H9 (cell line): ENCODE results near the gene LRRC3. TPM values are rescaled to one million over a fixed set of nuclear protein-coding genes. Genes with fewer than 3 reads are reported as not detected.

Source experiments
- DNase-seq: peaks from one replicate; pipeline ENCODE4 v3.0.0-alpha.2; 2017
- H2AFZ ChIP-seq: one replicate; pipeline ENCODE4 v1.6.1; 2013; ENCODE audit warnings: mild to moderate bottlenecking, low read length, control low read depth, moderate library complexity
- H2AK5ac ChIP-seq: 2 replicates; pipeline ENCODE4 v1.6.1; 2013; ENCODE audit warnings: low read length, control low read depth, mixed read lengths; ENCODE audit not compliant: insufficient read length
- H2BK120ac ChIP-seq: one replicate; pipeline ENCODE4 v1.6.1; 2013; ENCODE audit warnings: low read depth, mild to moderate bottlenecking, low read length, control low read depth, inconsistent platforms; ENCODE audit not compliant: poor library complexity, severe bottlenecking
- H2BK12ac ChIP-seq: 2 replicates; pipeline ENCODE4 v1.6.1; 2013; ENCODE audit warnings: low read length, control low read depth, mixed read lengths, low read depth; ENCODE audit not compliant: insufficient read length
- H2BK15ac ChIP-seq: 2 replicates; pipeline ENCODE4 v1.6.1; 2013; ENCODE audit warnings: low read depth, low read length, control low read depth
- H2BK20ac ChIP-seq: one replicate; pipeline ENCODE4 v1.6.1; 2013; ENCODE audit warnings: low read depth, mild to moderate bottlenecking, low read length, control low read depth, inconsistent platforms; ENCODE audit not compliant: poor library complexity, severe bottlenecking
- H2BK5ac ChIP-seq: 2 replicates; pipeline ENCODE4 v1.6.1; 2013; ENCODE audit warnings: low read length, control low read depth, mixed read lengths; ENCODE audit not compliant: insufficient read length
- H3K14ac ChIP-seq: 2 replicates; pipeline ENCODE4 v1.6.1; 2013; ENCODE audit warnings: low read length, control low read depth; ENCODE audit not compliant: insufficient read depth
- H3K18ac ChIP-seq: 2 replicates; pipeline ENCODE4 v1.6.1; 2013; ENCODE audit warnings: low read depth, mild to moderate bottlenecking, mixed read lengths, low read length, control low read depth; ENCODE audit not compliant: insufficient read length
- H3K23ac ChIP-seq: 2 replicates; pipeline ENCODE4 v1.6.1; 2013; ENCODE audit warnings: low read length, control low read depth, mixed read lengths, low read depth; ENCODE audit not compliant: insufficient read length
- H3K23me2 ChIP-seq: 2 replicates; pipeline ENCODE4 v1.6.1; 2013; ENCODE audit warnings: low read depth, mild to moderate bottlenecking, mixed read lengths, low read length, control low read depth; ENCODE audit not compliant: insufficient read length, poor library complexity, severe bottlenecking
- H3K27ac ChIP-seq: 2 replicates; pipeline ENCODE4 v1.5.1; 2013; ENCODE audit warnings: low read length, control low read depth, mixed read lengths, low read depth; ENCODE audit not compliant: insufficient read length
- H3K27me3 ChIP-seq: 2 replicates; pipeline ENCODE4 v1.6.1; 2013; ENCODE audit warnings: low read length, control low read depth, inconsistent platforms; ENCODE audit not compliant: insufficient read depth
- H3K4ac ChIP-seq: 2 replicates; pipeline ENCODE4 v1.6.1; 2013; ENCODE audit warnings: low read depth, mild to moderate bottlenecking, control low read depth, inconsistent platforms, low read length, moderate library complexity
- H3K4me1 ChIP-seq: 2 replicates; pipeline ENCODE4 v1.6.1; 2013; ENCODE audit warnings: low read length, control low read depth, inconsistent platforms; ENCODE audit not compliant: insufficient read depth
- H3K4me2 ChIP-seq: 2 replicates; pipeline ENCODE4 v1.6.1; 2013; ENCODE audit warnings: low read length, control low read depth, mixed read lengths; ENCODE audit not compliant: insufficient read length, insufficient read depth
- H3K56ac ChIP-seq: 2 replicates; pipeline ENCODE4 v1.6.1; 2013; ENCODE audit warnings: low read depth, mild to moderate bottlenecking, mixed read lengths, low read length, control low read depth; ENCODE audit not compliant: insufficient read length
- H3K79me1 ChIP-seq: 2 replicates; pipeline ENCODE4 v1.6.1; 2013; ENCODE audit warnings: low read depth, mild to moderate bottlenecking, moderate library complexity, low read length, control low read depth, inconsistent platforms; ENCODE audit not compliant: insufficient read depth, poor library complexity, severe bottlenecking
- H3K79me2 ChIP-seq: 2 replicates; pipeline ENCODE4 v1.6.1; 2013; ENCODE audit warnings: low read length, control low read depth, inconsistent platforms; ENCODE audit not compliant: insufficient read depth
- H3K9ac ChIP-seq: 2 replicates; pipeline ENCODE4 v1.6.1; 2013; ENCODE audit warnings: low read length, control low read depth, mixed read lengths; ENCODE audit not compliant: insufficient read length; ENCODE audit errors: extremely low read depth
- H3K9me3 ChIP-seq: one replicate; pipeline ENCODE4 v1.6.1; 2013; ENCODE audit warnings: low read depth, low read length, inconsistent platforms; ENCODE audit not compliant: control insufficient read depth
- H3T11ph ChIP-seq: one replicate; pipeline ENCODE4 v1.6.1; 2013; ENCODE audit warnings: mild to moderate bottlenecking, low read length, control low read depth, inconsistent platforms
- H4K20me1 ChIP-seq: one replicate; pipeline ENCODE4 v1.6.1; 2013; ENCODE audit not compliant: control insufficient read depth, insufficient read length, insufficient read depth
- H4K5ac ChIP-seq: 2 replicates; pipeline ENCODE4 v1.6.1; 2013; ENCODE audit warnings: low read depth, mild to moderate bottlenecking, mixed read lengths, low read length, control low read depth; ENCODE audit not compliant: insufficient read length
- H4K8ac ChIP-seq: replicated peaks from 2 replicates; pipeline ENCODE4 v1.6.1; 2013; ENCODE audit warnings: low read length, control low read depth, mixed read lengths, low read depth; ENCODE audit not compliant: insufficient read length
- H4K91ac ChIP-seq: 2 replicates; pipeline ENCODE4 v1.6.1; 2013; ENCODE audit warnings: low read depth, mild to moderate bottlenecking, moderate library complexity, mixed read lengths, low read length, control low read depth; ENCODE audit not compliant: insufficient read length
- H3K27ac Mint-ChIP-seq, 3 experiments: 2 replicates in 2 of 3; 3 replicates in 1 of 3; pipeline ENCODE4 v1.8.0; 2020 to 2021; ENCODE audit warnings: mixed read lengths in 3 of 3, mild to moderate bottlenecking in 1 of 3, moderate library complexity in 1 of 3
- H3K27me3 Mint-ChIP-seq: 2 replicates; pipeline ENCODE4 v1.8.0; 2021; ENCODE audit warnings: low read depth, mild to moderate bottlenecking, moderate library complexity, mixed read lengths
- H3K36me3 Mint-ChIP-seq, 3 experiments: 2 replicates in 2 of 3; 3 replicates in 1 of 3; pipeline ENCODE4 v1.8.0; 2020 to 2021; ENCODE audit warnings: low read depth in 3 of 3, mixed read lengths in 3 of 3; ENCODE audit not compliant: insufficient read depth in 1 of 3
- H3K4me1 Mint-ChIP-seq, 2 experiments: 2 replicates each; pipeline ENCODE4 v1.8.0; 2020; ENCODE audit warnings: mixed read lengths in 2 of 2
- H3K4me3 Mint-ChIP-seq, 2 experiments: 2 replicates in 1 of 2; 3 replicates in 1 of 2; pipeline ENCODE4 v1.8.0; 2020 to 2021; ENCODE audit warnings: mild to moderate bottlenecking in 2 of 2, mixed read lengths in 2 of 2, moderate library complexity in 1 of 2
- H3K9me3 Mint-ChIP-seq, 2 experiments: 2 replicates in 1 of 2; 3 replicates in 1 of 2; pipeline ENCODE4 v1.8.0; 2020; ENCODE audit warnings: mild to moderate bottlenecking in 2 of 2, mixed read lengths in 2 of 2, moderate library complexity in 1 of 2
- WGBS: extraction: QIAGEN DNeasy Blood & Tissue Kit; methylation state at CpG from one replicate; pipeline ENCODE4 v1.1.7; 2013; ENCODE audit warnings: missing lambda C conversion rate, low lambda C conversion rate, mixed read lengths; ENCODE audit not compliant: insufficient read length; ENCODE audit errors: extremely low coverage; 5-methylcytosine and 5-hydroxymethylcytosine counted together
- total RNA-seq: library from RNA; stranded (reverse); gene quantifications from 2 replicates; pipeline ENCODE4 v1.2.1, GENCODE V29; 2021
- TF ChIP-seq, protein P1 (sequence below): fragments of 200-600 bp; sonication (generic); conservative IDR thresholded peaks from 3 replicates; pipeline ENCODE4 v1.8.0; 2021; ENCODE audit warnings: antibody characterized with exemption, mild to moderate bottlenecking

The LRRC3 gene
- total RNA-seq, 1 experiment from 2014 or later: 3.1 TPM

DNA sequence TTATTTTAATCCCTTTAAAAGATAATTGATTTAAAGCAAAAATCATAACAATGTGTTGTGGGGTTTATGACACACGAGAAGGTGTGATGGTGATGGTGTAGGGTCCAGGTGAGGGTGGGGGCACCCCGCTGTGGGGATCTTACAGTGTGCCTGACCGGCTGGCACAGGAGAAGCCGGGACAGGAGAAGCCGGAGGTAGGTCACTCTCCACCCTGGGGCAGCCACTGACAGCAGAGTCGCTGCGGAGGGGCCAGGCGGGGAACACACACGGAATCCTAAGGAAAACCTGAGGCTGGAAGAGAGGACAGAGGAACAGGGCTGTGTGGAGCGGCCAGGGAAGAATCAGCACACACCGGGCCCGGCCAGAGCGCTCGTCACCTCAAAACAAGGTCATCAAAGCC, 4.3 kb upstream of the LRRC3 start:
- Histone ChIP-seq H2BK20ac (no peak overlapping the region), H3K23me2 (peaks cover 5% of the 10 kb centered on the region), H4K5ac (no peak overlapping the region), H3K9me3 (no peaks in the 10 kb centered on the region), H4K8ac (no peak overlapping the region), H3K18ac (no peak overlapping the region), H3K79me1 (no peaks in the 10 kb centered on the region), H4K20me1 (no peaks in the 10 kb centered on the region), H3K4me1 (no peaks in the 10 kb centered on the region), H3K14ac (no peak overlapping the region), H3K4ac (no peak overlapping the region), H3K79me2 (no peaks in the 10 kb centered on the region), H4K91ac (no peak overlapping the region), H3K56ac (no peak overlapping the region), H2BK5ac (no peak overlapping the region), H2BK15ac (no peak overlapping the region), H3K27me3 (no peaks in the 10 kb centered on the region), H3K4me2 (no peak overlapping the region), H3K27ac (no peak overlapping the region), H2AFZ (no peak overlapping the region), H2AK5ac (no peak overlapping the region), H3T11ph (no peak overlapping the region), H2BK120ac (no peak overlapping the region), H3K9ac (no peak overlapping the region), H2BK12ac (no peak overlapping the region), H3K23ac (no peak overlapping the region)
- Mint-ChIP-seq H3K27ac (no peak overlapping the region), H3K27me3 (peaks cover 32% of the 10 kb centered on the region), H3K36me3 (no peaks in the 10 kb centered on the region), H3K9me3 (no peaks in the 10 kb centered on the region; a peak in 1 of 5 replicates), H3K4me3 (no peak overlapping the region), H3K4me1 (peaks cover 4 to 11% of the 10 kb centered on the region in 2 experiments; a peak in 2 of 4 replicates)
- no CpG with 5 or more reads among the region's 14 CpGs for WGBS
- TF ChIP-seq, protein P1, sequence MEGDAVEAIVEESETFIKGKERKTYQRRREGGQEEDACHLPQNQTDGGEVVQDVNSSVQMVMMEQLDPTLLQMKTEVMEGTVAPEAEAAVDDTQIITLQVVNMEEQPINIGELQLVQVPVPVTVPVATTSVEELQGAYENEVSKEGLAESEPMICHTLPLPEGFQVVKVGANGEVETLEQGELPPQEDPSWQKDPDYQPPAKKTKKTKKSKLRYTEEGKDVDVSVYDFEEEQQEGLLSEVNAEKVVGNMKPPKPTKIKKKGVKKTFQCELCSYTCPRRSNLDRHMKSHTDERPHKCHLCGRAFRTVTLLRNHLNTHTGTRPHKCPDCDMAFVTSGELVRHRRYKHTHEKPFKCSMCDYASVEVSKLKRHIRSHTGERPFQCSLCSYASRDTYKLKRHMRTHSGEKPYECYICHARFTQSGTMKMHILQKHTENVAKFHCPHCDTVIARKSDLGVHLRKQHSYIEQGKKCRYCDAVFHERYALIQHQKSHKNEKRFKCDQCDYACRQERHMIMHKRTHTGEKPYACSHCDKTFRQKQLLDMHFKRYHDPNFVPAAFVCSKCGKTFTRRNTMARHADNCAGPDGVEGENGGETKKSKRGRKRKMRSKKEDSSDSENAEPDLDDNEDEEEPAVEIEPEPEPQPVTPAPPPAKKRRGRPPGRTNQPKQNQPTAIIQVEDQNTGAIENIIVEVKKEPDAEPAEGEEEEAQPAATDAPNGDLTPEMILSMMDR: no peak
- DNase-seq: peak; percentile 24
